ENCODE results near the gene MYOZ2. TPM values are rescaled to one million over a fixed set of nuclear protein-coding genes. Genes with fewer than 3 reads are reported as not detected.
A peak's percentile ranks its signal among the peaks of the same experiment; 100 is the strongest.
"Not testable (repeated sequence)": the region's sequence is repeated elsewhere in the genome, so short reads cannot be mapped to it uniquely, and the experiment has no call there.

The MYOZ2 gene
- total RNA-seq, 2 experiments from 2014 or later = not detected

DNA sequence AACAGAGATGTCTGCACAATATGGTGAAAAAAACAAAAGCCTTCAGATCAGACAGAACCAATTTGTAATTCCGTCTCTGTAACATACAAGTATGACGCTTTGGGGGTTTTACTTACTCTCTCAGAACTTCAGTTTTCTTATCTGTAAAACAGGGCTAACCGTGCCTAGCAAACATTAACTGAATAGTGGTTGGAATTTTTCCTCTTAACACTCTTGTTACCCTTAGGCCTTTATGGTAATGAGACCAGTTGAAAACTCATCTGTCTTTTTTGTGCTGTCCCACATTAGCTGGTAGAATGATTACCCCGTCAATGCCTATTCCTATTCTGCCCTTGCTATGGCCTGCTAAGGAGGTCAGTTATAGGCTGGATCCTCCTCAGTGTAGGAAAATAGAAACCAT, 4.5 kb upstream of the MYOZ2 start:
- H3K36me3 Mint-ChIP-seq (ENCODE audit: low read depth) = no peaks in the 10 kb centered on the region
- intact Hi-C loops (cut with DNase I, micrococcal nuclease) = no loop called here
- H3K4me1 Mint-ChIP-seq = no peaks in the 10 kb centered on the region
- POLR2A ChIA-PET = no interaction called here
- no peaks in the 10 kb centered on the region for H3K9me3 Mint-ChIP-seq (ENCODE audit: low read depth)
- CTCF ChIA-PET = no interaction called here
- H3K27me3 Mint-ChIP-seq = no peaks in the 10 kb centered on the region
- H3K27ac Mint-ChIP-seq = no peak overlapping the region
- ATAC-seq (no peak), DNase-seq (no peak)
- H3K4me3 Mint-ChIP-seq = no peak overlapping the region

DNA sequence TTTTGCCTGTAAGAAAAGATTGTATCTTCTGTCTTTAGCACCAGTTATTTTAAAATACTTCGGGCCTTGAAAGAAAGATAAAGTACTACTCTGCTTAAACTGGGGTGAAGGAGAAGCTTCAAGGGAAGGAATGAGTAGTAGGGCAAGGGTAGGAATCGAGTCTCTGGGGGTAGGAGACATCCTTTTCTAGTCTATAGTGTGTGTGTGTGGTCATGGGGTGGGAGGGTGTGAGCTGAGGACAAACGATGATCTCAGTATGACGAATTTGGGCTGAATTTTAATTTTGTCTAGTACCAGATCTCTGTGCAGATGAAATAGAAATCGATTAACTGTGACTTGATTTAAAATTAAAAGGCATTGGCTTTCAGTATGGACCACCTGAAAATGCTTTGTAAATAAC, 3.3 kb upstream of the MYOZ2 start:
- Mint-ChIP-seq H3K36me3 (ENCODE audit: low read depth) (no peaks in the 10 kb centered on the region), H3K27ac (no peak overlapping the region), H3K27me3 (no peaks in the 10 kb centered on the region), H3K4me1 (peaks cover 1% of the 10 kb centered on the region), H3K9me3 (ENCODE audit: low read depth) (no peaks in the 10 kb centered on the region), H3K4me3 (no peak overlapping the region)
- ChIA-PET CTCF (no interaction called here), POLR2A (no interaction called here)
- no peak for DNase-seq
- intact Hi-C loops (cut with DNase I, micrococcal nuclease) = no loop called here
- ATAC-seq = no peak

DNA sequence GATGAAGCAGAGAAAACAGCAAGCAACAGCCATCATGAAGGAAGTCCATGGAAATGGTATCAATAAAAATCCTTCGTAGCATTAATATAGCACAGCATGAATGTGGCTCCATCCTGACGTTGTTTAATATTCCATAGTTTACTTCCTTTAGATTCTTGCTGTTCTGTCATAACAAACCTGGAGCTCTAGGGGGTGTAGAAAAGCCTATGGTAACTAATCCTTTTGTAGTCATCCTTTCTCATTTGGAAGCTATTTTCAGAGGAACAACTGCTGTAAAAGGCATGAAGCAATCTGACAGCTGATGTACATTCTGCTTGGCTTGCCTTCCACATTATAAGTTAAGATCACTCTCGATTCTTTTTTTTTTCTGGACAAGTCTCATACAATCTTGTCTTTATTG, 914 bp downstream of the MYOZ2 start:
- Mint-ChIP-seq H3K4me1 (peaks cover 26% of the 10 kb centered on the region), H3K27ac (no peak overlapping the region), H3K4me3 (no peak overlapping the region), H3K9me3 (ENCODE audit: low read depth) (no peaks in the 10 kb centered on the region), H3K36me3 (ENCODE audit: low read depth) (no peaks in the 10 kb centered on the region), H3K27me3 (no peaks in the 10 kb centered on the region)
- DNase-seq (no peak), ATAC-seq (no peak)
- ChIA-PET CTCF (interaction anchor here (0.9 to 1.5 kb wide), 3 partner anchors 13 to 54 kb away, joined by 3 to 7 read pairs (median 4); no protein-coding TSS in a partner anchor), POLR2A (no interaction called here)
- intact Hi-C loops (cut with DNase I, micrococcal nuclease) = no loop called here

- ChIA-PET CTCF (interaction anchor here (0.5 to 1.2 kb wide), 3 partner anchors 51 to 773 kb away, joined by 3 read pairs; no protein-coding TSS in a partner anchor), POLR2A (no interaction called here)
- H3K9me3 Mint-ChIP-seq (ENCODE audit: low read depth) = no peaks in the 10 kb centered on the region
- H3K4me3 Mint-ChIP-seq = no peak overlapping the region
- no peaks in the 10 kb centered on the region for H3K36me3 Mint-ChIP-seq (ENCODE audit: low read depth)
- intact Hi-C loops (cut with DNase I, micrococcal nuclease) = no loop called here
- H3K4me1 Mint-ChIP-seq = peaks cover 26% of the 10 kb centered on the region
- ATAC-seq (no peak), DNase-seq (no peak)
- H3K27ac Mint-ChIP-seq = no peak overlapping the region
- H3K27me3 Mint-ChIP-seq = no peaks in the 10 kb centered on the region
Observed at GRCh38 chr4:119138046-119138445, 2.4 kb downstream of the MYOZ2 start.

DNA sequence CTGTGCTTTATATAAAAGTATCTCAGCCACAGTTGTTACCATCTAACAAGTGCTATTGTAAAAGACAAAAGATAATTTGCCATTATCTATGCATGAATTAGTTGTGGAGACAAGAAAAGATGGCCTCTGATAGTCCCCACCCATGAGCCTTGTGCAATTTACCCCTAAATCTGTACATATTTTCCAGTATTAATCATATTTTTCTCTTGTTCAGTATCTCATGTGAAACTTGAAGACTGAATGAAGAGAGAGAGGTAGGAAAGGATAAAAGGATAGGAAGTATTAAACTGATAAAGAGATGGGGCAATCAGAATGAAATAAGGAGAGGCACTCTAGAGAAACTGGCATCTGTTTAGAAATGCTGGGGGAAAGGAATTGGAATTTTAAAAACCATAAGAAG, 3.7 kb downstream of the MYOZ2 start:
- H3K36me3 Mint-ChIP-seq (ENCODE audit: low read depth) = no peaks in the 10 kb centered on the region
- ChIA-PET CTCF (interaction anchor here (1.4 to 1.7 kb wide), 2 partner anchors 36 to 97 kb away, joined by 5 read pairs; no protein-coding TSS in a partner anchor), POLR2A (no interaction called here)
- intact Hi-C loops (cut with DNase I, micrococcal nuclease) = no loop called here
- H3K27ac Mint-ChIP-seq = peak overlapping the region; percentile 72
- peaks cover 26% of the 10 kb centered on the region for H3K4me1 Mint-ChIP-seq
- no peaks in the 10 kb centered on the region for H3K27me3 Mint-ChIP-seq
- H3K9me3 Mint-ChIP-seq (ENCODE audit: low read depth) = no peaks in the 10 kb centered on the region
- DNase-seq (no peak), ATAC-seq (no peak)
- H3K4me3 Mint-ChIP-seq = no peak overlapping the region

GRCh38 chr4:119139822-119140252, 4.2 kb downstream of the MYOZ2 start:
- CTCF ChIA-PET = interaction anchor here (0.6 to 1.7 kb wide), 5 partner anchors 10 to 165 kb away, joined by 3 to 5 read pairs (median 3); no protein-coding TSS in a partner anchor
- intact Hi-C loops (cut with DNase I, micrococcal nuclease) = no loop called here

DNA sequence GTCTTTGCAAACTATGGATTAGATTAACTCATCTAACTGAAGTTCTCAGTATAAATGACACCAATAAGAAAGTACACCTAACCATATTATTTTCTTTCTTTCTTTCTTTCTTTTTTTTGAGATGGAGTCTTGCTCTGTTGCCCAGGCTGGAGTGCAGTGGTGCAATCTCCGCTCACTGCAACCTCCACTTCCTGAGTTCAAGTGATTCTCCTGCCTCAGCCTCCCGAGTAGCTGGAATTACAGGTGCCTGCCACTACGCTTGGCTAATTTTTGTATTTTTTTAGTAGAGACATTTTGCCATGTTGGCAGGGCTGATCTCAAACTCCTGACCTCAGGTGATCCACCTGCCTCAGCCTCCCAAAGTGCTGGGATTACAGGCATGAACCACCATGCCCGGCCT, 5.7 kb downstream of the MYOZ2 start:
- POLR2A ChIA-PET; H3K9me3 Mint-ChIP-seq (ENCODE audit: low read depth); H3K4me3 Mint-ChIP-seq; H3K27ac Mint-ChIP-seq; H3K36me3 Mint-ChIP-seq (ENCODE audit: low read depth); CTCF ChIA-PET; DNase-seq; H3K27me3 Mint-ChIP-seq; ATAC-seq; intact Hi-C loops (cut with DNase I, micrococcal nuclease): not testable (repeated sequence)
- peaks cover 26% of the 10 kb centered on the region for H3K4me1 Mint-ChIP-seq

More at GRCh38 chr4:119139822-119140252, 4.2 kb downstream of the MYOZ2 start:
- no peaks in the 10 kb centered on the region for H3K36me3 Mint-ChIP-seq (ENCODE audit: low read depth)
- peak overlapping the region; percentile 58 for H3K27ac Mint-ChIP-seq
- peaks cover 26% of the 10 kb centered on the region for H3K4me1 Mint-ChIP-seq
- H3K9me3 Mint-ChIP-seq (ENCODE audit: low read depth) = no peaks in the 10 kb centered on the region
- POLR2A ChIA-PET = no interaction called here
- DNase-seq (no peak), ATAC-seq (no peak)
- no peak overlapping the region for H3K4me3 Mint-ChIP-seq
- no peaks in the 10 kb centered on the region for H3K27me3 Mint-ChIP-seq

DNA sequence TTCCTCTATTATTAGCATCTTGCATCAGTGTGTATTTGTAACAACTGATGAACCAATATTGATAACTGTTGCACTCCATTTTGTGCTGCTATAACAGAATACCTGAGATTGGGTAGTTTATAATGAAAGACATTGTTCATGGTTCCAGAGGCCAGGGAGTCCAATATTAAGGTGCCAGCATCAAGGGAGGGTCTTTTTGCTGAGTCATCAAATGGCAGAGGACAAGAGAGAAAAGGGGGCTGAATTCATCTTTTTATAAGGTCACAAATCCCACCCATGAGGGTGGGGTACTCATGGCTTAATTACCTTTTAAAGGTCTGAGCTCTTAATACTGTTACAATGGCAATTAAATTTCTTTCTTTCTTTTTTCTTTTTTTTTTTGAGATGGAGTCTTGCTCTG, 7.2 kb downstream of the MYOZ2 start:
- Mint-ChIP-seq H3K4me1 (peaks cover 24% of the 10 kb centered on the region), H3K27me3 (no peaks in the 10 kb centered on the region), H3K4me3 (no peak overlapping the region), H3K9me3 (ENCODE audit: low read depth) (no peaks in the 10 kb centered on the region), H3K36me3 (ENCODE audit: low read depth) (no peaks in the 10 kb centered on the region), H3K27ac (no peak overlapping the region)
- ChIA-PET CTCF (no interaction called here), POLR2A (no interaction called here)
- DNase-seq (no peak), ATAC-seq (no peak)
- intact Hi-C loops (cut with DNase I, micrococcal nuclease) = no loop called here

DNA sequence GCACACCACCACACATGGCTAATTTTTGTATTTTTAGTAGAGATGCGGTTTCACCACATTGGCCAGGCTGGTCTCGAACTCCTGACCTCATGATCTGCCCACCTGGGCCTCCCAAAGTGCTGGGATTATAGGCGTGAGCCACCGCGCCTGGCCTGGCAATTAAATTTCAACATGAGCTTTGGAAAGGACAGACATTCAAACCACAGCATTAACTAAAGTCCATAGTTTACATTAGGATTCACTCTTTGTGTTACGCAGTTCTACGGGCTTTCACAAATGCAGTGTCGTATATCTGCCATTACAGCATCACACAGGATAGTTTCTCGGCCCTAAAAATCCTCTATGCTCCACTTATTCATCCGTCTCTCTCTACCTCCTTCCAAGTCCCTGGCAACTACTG, 7.7 kb downstream of the MYOZ2 start:
- DNase-seq; intact Hi-C loops (cut with DNase I, micrococcal nuclease); H3K36me3 Mint-ChIP-seq (ENCODE audit: low read depth); H3K9me3 Mint-ChIP-seq (ENCODE audit: low read depth); ATAC-seq; H3K4me3 Mint-ChIP-seq; H3K27ac Mint-ChIP-seq; POLR2A ChIA-PET; H3K27me3 Mint-ChIP-seq; CTCF ChIA-PET: not testable (repeated sequence)
- peaks cover 20% of the 10 kb centered on the region for H3K4me1 Mint-ChIP-seq

DNA sequence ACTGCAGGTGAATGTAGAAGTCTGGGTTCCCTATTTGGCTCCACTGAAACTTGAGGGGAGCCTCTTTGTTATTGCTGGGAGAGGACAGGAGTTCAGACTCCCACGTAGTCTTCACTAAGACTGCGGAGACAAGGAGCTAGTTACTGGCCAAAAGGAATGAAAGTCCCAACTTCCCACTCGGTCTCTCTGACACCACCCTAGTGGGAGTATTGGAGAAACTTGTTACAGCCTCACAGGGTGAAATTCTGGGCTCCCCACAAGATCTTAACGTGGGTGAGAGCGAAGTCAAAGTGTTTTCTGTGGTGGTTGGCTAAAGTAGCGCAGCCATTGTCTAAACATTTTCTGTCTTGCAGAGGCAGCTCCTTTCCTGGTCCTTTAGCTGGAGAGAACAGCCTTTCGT, 13.5 kb downstream of the MYOZ2 start:
- Mint-ChIP-seq H3K4me1 (no peaks in the 10 kb centered on the region), H3K36me3 (ENCODE audit: low read depth) (no peaks in the 10 kb centered on the region), H3K9me3 (ENCODE audit: low read depth) (no peaks in the 10 kb centered on the region), H3K27me3 (no peaks in the 10 kb centered on the region), H3K4me3 (no peak overlapping the region), H3K27ac (no peak overlapping the region)
- ATAC-seq (no peak), DNase-seq (no peak)
- CTCF ChIA-PET = interaction anchor here (1.0 to 1.5 kb wide), 4 partner anchors 9 to 168 kb away, joined by 3 to 7 read pairs (median 4); no protein-coding TSS in a partner anchor
- intact Hi-C loops (cut with DNase I, micrococcal nuclease) = no loop called here
- POLR2A ChIA-PET = no interaction called here

GRCh38 chr4:119151161-119151560, 15.5 kb downstream of the MYOZ2 start:
- ChIA-PET POLR2A (no interaction called here), CTCF (no interaction called here)
- no peak for DNase-seq
- ATAC-seq = no peak
- intact Hi-C loops (cut with DNase I, micrococcal nuclease) = no loop called here
- no peaks in the 10 kb centered on the region for H3K36me3 Mint-ChIP-seq (ENCODE audit: low read depth)
- peaks cover 5% of the 10 kb centered on the region for H3K27me3 Mint-ChIP-seq
- H3K4me3 Mint-ChIP-seq = no peak overlapping the region
- no peaks in the 10 kb centered on the region for H3K4me1 Mint-ChIP-seq
- H3K27ac Mint-ChIP-seq = no peak overlapping the region
- no peaks in the 10 kb centered on the region for H3K9me3 Mint-ChIP-seq (ENCODE audit: low read depth)

GRCh38 chr4:119152741-119153140, 17.1 kb downstream of the MYOZ2 start:
- no peak for DNase-seq

DNA sequence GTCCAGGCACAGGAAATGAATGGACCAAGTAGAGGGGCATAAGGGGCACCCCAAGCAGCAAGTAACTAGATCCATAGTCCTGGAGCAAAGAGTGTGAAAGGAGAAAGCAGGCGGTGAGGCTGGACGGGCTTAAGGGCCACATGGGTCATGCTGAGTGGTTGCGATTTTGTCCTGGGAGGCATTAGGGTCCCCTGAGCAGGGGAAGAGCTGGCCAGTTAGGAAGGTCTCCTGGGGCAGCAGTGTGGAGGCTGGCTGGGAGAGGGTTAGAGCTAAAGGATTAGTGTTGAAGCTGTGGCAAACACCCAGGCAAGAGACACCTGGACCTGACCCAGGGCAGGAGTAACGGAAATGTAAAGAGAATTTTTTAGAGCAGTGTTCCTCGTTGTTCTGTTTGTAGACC, 26.5 kb downstream of the MYOZ2 start:
- Mint-ChIP-seq H3K27me3 (peaks cover 4% of the 10 kb centered on the region), H3K4me3 (no peak overlapping the region), H3K9me3 (ENCODE audit: low read depth) (no peaks in the 10 kb centered on the region), H3K4me1 (no peaks in the 10 kb centered on the region), H3K36me3 (ENCODE audit: low read depth) (no peaks in the 10 kb centered on the region), H3K27ac (no peak overlapping the region)
- DNase-seq (no peak), ATAC-seq (no peak)
- ChIA-PET POLR2A (no interaction called here), CTCF (no interaction called here)
- intact Hi-C loops (cut with DNase I, micrococcal nuclease) = no loop called here

More at GRCh38 chr4:119152741-119153140, 17.1 kb downstream of the MYOZ2 start:
- no peak for ATAC-seq
- H3K4me3 Mint-ChIP-seq = no peak overlapping the region
- no peaks in the 10 kb centered on the region for H3K36me3 Mint-ChIP-seq (ENCODE audit: low read depth)
- intact Hi-C loops (cut with DNase I, micrococcal nuclease) = no loop called here
- ChIA-PET CTCF (interaction anchor here (1.0 kb wide), 1 partner anchor 11 kb away, joined by 3 read pairs; no protein-coding TSS in a partner anchor), POLR2A (no interaction called here)
- H3K4me1 Mint-ChIP-seq = no peaks in the 10 kb centered on the region
- H3K27me3 Mint-ChIP-seq = peaks cover 5% of the 10 kb centered on the region
- no peaks in the 10 kb centered on the region for H3K9me3 Mint-ChIP-seq (ENCODE audit: low read depth)
- H3K27ac Mint-ChIP-seq = no peak overlapping the region

Data from activated CD4-positive, alpha-beta T cell treated with anti-CD3 and anti-CD28 coated beads for 36 hours (primary cell).